ENCODE results near the gene CREB1.

Gene CREB1

GRCh38 chr2:207546822-207547221 lies 17.1 kb downstream of the CREB1 start:
- DNase-seq: no peak

GRCh38 chr2:207549145-207549544 lies 19.4 kb downstream of the CREB1 start:
- DNase-seq: no peak

DNA sequence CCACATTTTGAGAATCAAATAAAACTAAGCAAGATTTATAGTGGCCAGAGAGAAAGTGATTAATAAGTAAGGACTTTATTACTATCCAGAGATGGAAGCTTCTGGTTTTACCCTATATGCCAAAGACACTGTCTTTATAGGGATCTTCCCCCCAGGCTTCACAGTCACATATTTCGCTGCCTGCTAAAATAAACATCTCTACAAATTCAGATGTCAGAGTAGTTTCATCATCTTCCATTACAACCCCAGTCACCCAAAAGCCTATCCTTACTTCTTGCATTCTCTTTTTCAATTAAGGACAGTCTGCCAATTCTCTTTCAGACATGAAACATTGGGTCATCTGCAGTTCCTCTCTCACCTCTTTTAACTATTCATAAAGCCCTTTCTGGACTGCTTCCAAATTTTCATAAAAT lies 28.3 kb downstream of the CREB1 start:
- no peak for DNase-seq

- no peak for DNase-seq
Measured at GRCh38 chr2:207561386-207562080, 31.8 kb downstream of the CREB1 start.

- no peak for DNase-seq
Measured at GRCh38 chr2:207565736-207566500, 36.2 kb downstream of the CREB1 start.

DNA sequence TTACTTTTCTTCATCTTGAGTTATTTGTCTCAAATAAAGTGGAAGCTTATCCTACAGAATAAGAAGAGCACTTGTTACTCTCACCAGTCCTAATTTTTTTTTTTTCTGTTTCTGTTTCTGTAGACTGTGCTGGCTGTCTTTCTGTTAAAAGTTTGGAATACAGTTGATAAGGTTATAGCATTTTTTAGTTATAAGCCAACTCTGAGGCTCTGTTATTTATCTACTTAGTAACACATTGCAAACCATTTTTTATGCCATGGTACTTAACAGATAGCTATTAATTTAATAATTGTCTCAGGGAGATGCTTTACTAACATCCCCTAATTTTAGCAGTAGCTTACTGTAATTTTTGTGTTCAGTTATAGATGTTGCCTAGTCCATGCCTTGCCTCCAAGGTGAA lies 37.9 kb downstream of the CREB1 start:
- DNase-seq: no peak

DNA sequence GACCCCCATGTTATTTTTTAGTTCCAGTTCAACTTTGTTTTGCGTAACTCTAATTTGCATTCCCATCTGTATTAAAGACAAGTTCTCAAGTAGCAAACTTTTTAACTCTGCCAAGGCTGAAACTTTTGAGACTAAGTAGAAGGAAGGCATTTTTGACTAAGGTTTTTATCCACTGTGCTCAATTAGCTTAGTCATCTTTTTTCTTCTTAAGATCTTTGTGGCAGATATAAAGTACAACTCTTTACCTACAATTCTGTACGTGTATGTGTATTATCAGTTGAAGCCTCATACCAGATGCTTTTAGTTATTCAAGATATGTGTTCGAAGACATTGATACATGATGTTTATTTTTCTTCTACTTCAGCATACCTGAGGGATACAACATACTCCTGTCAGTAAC lies 41.6 kb downstream of the CREB1 start:
- DNase-seq: no peak

DNA sequence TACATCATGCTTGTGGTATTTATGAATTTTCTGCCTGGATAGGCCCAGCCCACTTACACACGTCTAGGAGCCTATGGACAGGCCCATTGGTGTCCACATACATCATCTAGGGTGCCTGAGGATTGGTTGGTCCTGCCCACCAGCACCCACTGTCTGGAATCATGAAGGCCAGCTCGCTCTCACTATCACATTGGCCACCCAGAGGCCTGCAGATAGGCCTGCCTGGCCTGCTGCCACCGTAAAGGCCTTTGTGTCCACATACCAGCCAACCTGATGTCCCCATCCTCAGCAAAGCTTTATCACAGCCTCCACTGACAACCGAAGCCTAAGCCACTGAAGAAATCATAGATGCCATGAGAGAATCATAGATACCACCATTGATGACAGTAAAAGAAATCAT lies 55.2 kb downstream of the CREB1 start:
- no peak for DNase-seq

GRCh38 chr2:207587305-207587704 lies 57.5 kb downstream of the CREB1 start:
- no peak for DNase-seq

GRCh38 chr2:207589143-207589542 lies 59.4 kb downstream of the CREB1 start:
- DNase-seq: no peak

GRCh38 chr2:207593277-207593676 lies 63.5 kb downstream of the CREB1 start:
- no peak for DNase-seq

- no peak for DNase-seq
Measured at GRCh38 chr2:207594264-207594663, 64.5 kb downstream of the CREB1 start.

DNA sequence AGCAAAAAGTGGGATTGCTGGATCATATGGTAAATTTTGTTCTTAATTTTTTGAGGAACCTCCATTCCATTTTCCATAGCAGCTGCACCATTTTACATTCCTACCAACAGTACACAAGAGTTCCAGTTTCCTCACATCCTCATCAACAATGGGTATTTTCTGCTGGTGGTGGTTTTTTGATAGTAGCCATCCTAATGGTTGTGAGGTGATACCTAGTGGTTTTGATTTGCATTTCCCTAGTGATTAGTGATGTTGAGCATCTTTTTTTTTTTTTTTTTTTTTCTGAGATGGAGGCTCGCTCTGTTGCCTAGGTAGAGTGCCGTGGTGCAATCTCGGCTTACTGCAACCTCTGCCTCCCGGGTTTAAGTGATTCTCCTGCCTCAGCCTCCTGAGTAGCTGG lies 65.0 kb downstream of the CREB1 start:
- DNase-seq: no peak

DNA sequence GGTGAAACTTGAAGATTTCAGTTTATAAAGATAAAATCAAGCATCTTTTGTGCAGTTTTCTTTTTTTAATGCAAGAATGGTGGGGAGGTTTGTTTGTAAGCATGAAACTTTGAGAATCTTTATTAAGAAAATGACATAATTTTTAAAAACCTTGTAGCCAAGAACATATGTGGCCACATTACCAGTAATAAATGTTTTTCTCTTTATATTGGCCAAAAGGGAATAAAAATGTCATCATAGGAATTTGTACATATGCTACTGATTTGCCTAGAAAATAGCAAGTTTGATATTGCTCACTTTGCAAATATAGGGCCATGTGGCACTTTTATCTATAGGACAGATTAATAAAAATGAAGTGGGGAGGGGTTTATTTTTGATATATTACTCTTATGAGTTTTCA lies 69.9 kb downstream of the CREB1 start:
- DNase-seq: no peak

- DNase-seq: no peak
Measured at GRCh38 chr2:207600231-207600630, 70.5 kb downstream of the CREB1 start.

DNA sequence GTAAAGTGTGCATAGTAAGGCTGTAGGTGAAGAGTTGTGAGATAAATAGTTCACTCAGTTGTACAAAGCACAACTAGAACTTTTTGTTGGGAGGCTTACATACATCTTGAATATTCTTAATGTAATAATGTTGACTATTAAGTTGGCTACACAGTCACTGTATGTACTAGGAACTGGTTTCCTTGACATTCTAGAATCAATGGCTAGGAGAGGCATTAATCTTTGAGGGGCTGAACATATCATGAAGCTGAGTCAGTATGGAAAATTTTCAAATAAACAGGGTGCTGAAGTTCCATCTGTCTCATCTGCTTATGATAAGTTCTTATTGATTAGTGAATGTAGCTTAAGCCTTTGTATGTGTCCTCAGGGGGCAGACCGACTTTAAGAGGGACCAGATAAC lies 72.0 kb downstream of the CREB1 start:
- DNase-seq: no peak

- no peak for DNase-seq
Measured at GRCh38 chr2:207603486-207603885, 73.7 kb downstream of the CREB1 start.

GRCh38 chr2:207606399-207606798 lies 76.6 kb downstream of the CREB1 start:
- DNase-seq: no peak

DNA sequence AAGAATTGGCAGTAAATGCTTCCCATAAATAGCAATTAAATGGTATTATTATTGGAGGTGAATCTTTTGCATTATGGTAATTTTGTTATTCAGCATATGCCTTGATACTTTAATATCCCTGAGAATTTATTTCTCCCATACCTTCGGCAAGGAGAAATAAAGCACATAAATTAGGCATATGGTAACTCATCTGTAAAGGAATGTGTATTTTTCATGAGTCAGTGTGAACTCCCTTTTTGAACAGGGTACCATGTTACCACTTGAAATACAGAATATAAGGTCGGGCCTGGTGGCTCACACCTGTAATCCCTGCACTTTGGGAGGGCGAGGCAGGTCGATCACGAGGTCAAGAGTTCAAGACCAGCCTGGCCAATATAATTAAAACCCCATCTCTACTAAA lies 77.1 kb downstream of the CREB1 start:
- DNase-seq: no peak

DNA sequence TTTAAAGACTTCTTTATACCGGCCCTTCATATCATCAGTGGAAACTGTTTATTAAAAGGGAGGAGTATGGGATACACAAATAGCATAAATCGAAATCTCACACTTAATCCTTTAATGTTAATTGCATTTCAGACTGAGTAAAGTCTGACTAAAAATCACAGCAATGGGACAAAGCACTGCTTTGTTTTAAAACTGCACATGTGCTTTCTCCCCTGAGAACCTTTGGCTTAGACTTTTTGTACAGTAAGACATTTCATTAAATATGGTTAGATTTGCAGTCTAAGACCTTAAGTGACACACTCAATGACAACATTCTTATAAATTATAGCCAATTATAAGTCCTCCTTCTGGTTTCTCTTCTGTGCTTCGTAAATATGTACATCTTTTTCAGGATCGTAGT lies 83.0 kb downstream of the CREB1 start:
- DNase-seq: no peak

GRCh38 chr2:207614824-207615223 lies 85.1 kb downstream of the CREB1 start:
- no peak for DNase-seq

DNA sequence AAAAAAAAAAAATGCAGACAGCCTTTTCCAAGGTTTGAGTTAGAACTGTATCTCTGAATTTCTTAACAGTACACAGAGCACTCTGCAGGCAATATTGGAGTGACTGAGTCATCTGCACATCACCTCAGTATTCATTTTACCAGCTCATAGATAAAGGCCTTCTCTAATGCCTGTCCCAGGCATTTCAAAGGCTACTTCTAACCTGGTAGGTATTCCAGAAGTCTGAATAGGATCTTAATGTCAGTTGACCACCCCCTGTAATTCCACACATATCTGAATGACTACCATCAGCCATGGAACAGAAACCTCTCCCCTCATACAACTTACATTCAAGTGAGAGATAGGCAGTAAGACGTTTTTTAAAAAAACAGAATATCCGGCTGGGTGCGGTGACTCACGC lies 86.4 kb downstream of the CREB1 start:
- DNase-seq: no peak

DNA sequence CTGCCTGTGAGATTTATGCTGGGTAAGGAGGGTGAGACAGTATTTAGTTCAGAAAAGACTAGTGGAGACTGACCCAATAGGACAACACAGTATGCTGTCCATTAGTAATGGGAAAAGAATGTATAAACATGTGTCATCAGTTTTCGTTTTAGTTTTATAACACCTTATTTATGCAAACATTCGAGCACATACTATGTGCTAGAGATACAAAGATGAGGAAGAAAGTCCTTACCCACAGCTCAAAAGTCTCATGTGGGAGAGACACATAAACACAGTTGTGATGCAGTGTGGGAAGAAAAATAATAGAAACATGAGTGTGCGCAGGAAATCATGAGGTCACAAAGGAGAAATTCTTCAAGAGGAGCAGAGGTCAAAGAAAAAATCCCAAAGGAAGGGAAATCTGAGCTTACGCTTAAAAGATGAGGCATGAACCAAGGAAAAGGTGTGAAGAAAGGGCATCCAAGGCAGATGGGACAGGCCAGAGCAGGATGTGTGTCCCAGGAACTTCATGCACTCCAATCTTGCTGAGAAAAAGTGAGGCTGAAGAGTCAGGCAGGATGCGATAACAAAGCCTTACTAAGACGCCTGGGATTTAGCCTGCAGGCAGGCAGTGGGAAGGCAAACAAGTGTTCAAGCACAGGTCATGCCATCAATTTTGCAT lies 87.4 kb downstream of the CREB1 start:
- DNase-seq: no peak

- no peak for DNase-seq
Measured at GRCh38 chr2:207619764-207620203, 90.0 kb downstream of the CREB1 start.

All from stimulated activated CD4-positive, alpha-beta T cell treated with anti-CD3 and anti-CD28 coated beads, Interleukin-2, amount 100 ng/mL, for 24 hours (primary cell).